DLD1 (cell line): Measurements from ENCODE around the gene TRPM2.

Source experiments
- in situ Hi-C: cut with HindIII; loops from 2 replicates; pipeline ENCODE4 v1.10.0; 2017; ENCODE audit warnings: low sequenced_read_pairs

TRPM2 gene

GRCh38 chr21:44439211-44439600 is 85.8 kb downstream of the TRPM2 start:
- in situ Hi-C loops: no loop called here

- in situ Hi-C loops: no loop called here
Observed at GRCh38 chr21:44440241-44441040, 87.0 kb downstream of the TRPM2 start.

- in situ Hi-C loops: no loop called here
Observed at GRCh38 chr21:44441041-44441400, 87.6 kb downstream of the TRPM2 start.

GRCh38 chr21:44441581-44442265 is 88.3 kb downstream of the TRPM2 start:
- in situ Hi-C loops: no loop called here

- in situ Hi-C loops: no loop called here
Observed at GRCh38 chr21:44442266-44443125, 89.1 kb downstream of the TRPM2 start.

- in situ Hi-C loops: no loop called here
Observed at GRCh38 chr21:44443291-44443890, 90.0 kb downstream of the TRPM2 start.

- in situ Hi-C loops: no loop called here
Observed at GRCh38 chr21:44443891-44444285, 90.5 kb downstream of the TRPM2 start.

- in situ Hi-C loops: no loop called here
Observed at GRCh38 chr21:44444286-44444931, 91.0 kb downstream of the TRPM2 start.

GRCh38 chr21:44445145-44445812 is 91.9 kb downstream of the TRPM2 start:
- in situ Hi-C loops: no loop called here

GRCh38 chr21:44448651-44449131 is 95.3 kb downstream of the TRPM2 start:
- in situ Hi-C loops: no loop called here

- in situ Hi-C loops: no loop called here
Observed at GRCh38 chr21:44449473-44450363, 96.3 kb downstream of the TRPM2 start.

- in situ Hi-C loops: no loop called here
Observed at GRCh38 chr21:44450402-44450801, 97.0 kb downstream of the TRPM2 start.

GRCh38 chr21:44450999-44451398 is 97.6 kb downstream of the TRPM2 start:
- in situ Hi-C loops: no loop called here

GRCh38 chr21:44453120-44453519 is 99.7 kb downstream of the TRPM2 start:
- in situ Hi-C loops: no loop called here

GRCh38 chr21:44454058-44454457 is 100.6 kb downstream of the TRPM2 start:
- in situ Hi-C loops: no loop called here

GRCh38 chr21:44454747-44455523 is 101.5 kb downstream of the TRPM2 start, which contains the start of gene LRRC3:
LRRC3 (plus strand) TSS chr21:44455510; CDS start chr21:44456645, 1,135 bp downstream.
- in situ Hi-C loops: no loop called here

- in situ Hi-C loops: no loop called here
Observed at GRCh38 chr21:44455524-44456213, 102.2 kb downstream of the TRPM2 start.
